Spleen (tissue), 11 donors: ENCODE measurements around the gene TPD52L2. TPM values are rescaled to one million over a fixed set of nuclear protein-coding genes. Genes with fewer than 3 reads are reported as not detected.
"Not testable (repeated sequence)": the region's sequence is repeated elsewhere in the genome, so short reads cannot be mapped to it uniquely, and the experiment has no call there.

Source experiments
- DNase-seq: peaks from one replicate; pipeline ENCODE4 v3.0.0-alpha.2; 2020
- H3K27ac ChIP-seq, 8 donors: fragments of 200-600 bp; sonication (generic) in 7 of 8; 1 replicate in 4 of 8; 2 replicates in 4 of 8; pipeline versions ENCODE4 v1.5.0 to v1.8.0; 2016 to 2021; ENCODE audit warnings: inconsistent platforms in 4 of 8, mild to moderate bottlenecking in 4 of 8, moderate library complexity in 1 of 8
- H3K27me3 ChIP-seq, 7 donors: fragments of 200-600 bp; sonication (generic) in 6 of 7; replicated peaks in 1 of 7; 1 replicate in 4 of 7; 2 replicates in 3 of 7; pipeline versions ENCODE4 v1.5.0 to v1.8.0; 2016 to 2021; ENCODE audit warnings: inconsistent platforms in 3 of 7, mild to moderate bottlenecking in 1 of 7
- H3K36me3 ChIP-seq, 6 donors: fragments of 200-600 bp; sonication (generic) in 5 of 6; 1 replicate in 4 of 6; 2 replicates in 2 of 6; pipeline versions ENCODE4 v1.5.0 to v1.8.0; 2016 to 2021; ENCODE audit warnings: inconsistent platforms in 2 of 6
- H3K4me1 ChIP-seq, 6 donors: fragments of 200-600 bp; sonication (generic) in 5 of 6; 1 replicate in 3 of 6; 2 replicates in 3 of 6; pipeline versions ENCODE4 v1.5.0 to v1.8.0; 2016 to 2021; ENCODE audit warnings: inconsistent platforms in 3 of 6
- H3K4me3 ChIP-seq, 8 donors: fragments of 200-600 bp; sonication (generic) in 7 of 8; 1 replicate in 4 of 8; 2 replicates in 4 of 8; pipeline versions ENCODE4 v1.5.0 to v1.8.0; 2016 to 2021; ENCODE audit warnings: inconsistent platforms in 4 of 8, mild to moderate bottlenecking in 4 of 8, moderate library complexity in 2 of 8
- H3K9me3 ChIP-seq, 8 donors: fragments of 200-600 bp; sonication (generic) in 7 of 8; 1 replicate in 4 of 8; 2 replicates in 4 of 8; pipeline versions ENCODE4 v1.5.0 to v1.8.0; 2016 to 2021; ENCODE audit warnings: inconsistent platforms in 4 of 8
- CTCF ChIP-seq, 11 experiments: fragments of 200-600 bp in 7 of 11; fragments of 450-650 bp in 4 of 11; sonication (generic) in 4 of 11; IDR thresholded peaks in 8 of 11; conservative IDR thresholded peaks in 3 of 11; 1 replicate in 7 of 11; 2 replicates in 4 of 11; pipeline versions ENCODE4 v1.4.0 to v1.8.0; 2016 to 2021; ENCODE audit warnings: antibody characterized with exemption in 11 of 11, inconsistent platforms in 4 of 11, mild to moderate bottlenecking in 1 of 11
- POLR2A ChIP-seq, 3 donors: fragments of 450-650 bp; IDR thresholded peaks; one replicate each; pipeline ENCODE4 v1.5.1; 2017; ENCODE audit warnings: antibody characterized with exemption in 3 of 3, mild to moderate bottlenecking in 1 of 3
- POLR2AphosphoS5 ChIP-seq, 3 donors: sonication (generic); formaldehyde crosslinking; IDR thresholded peaks; one replicate each; pipeline ENCODE4 v1.5.1; 2017; ENCODE audit warnings: antibody characterized with exemption in 3 of 3
- WGBS, 5 donors: extraction: QIAGEN DNeasy Blood & Tissue Kit in 3 of 5; methylation state at CpG; one replicate each; pipeline versions ENCODE4 v1.1.5 to v1.1.7; 2013 to 2018; 5-methylcytosine and 5-hydroxymethylcytosine counted together
- intact Hi-C: fragments of 100-400 bp; cut with DNase I; formaldehyde crosslinking; loops from one replicate; pipeline ENCODE4 v1.15.0; 2023; ENCODE audit warnings: low total_unique reads
- polyA plus RNA-seq, 3 donors: library from polyadenylated mRNA; stranded (reverse); fragments of 200-250 nt; gene quantifications; one replicate each; pipeline ENCODE4 v1.2.1, GENCODE V29; 2013
- total RNA-seq, 7 donors: library from RNA; depleted of rRNA in 3 of 7; stranded (reverse); fragments of >200 nt in 3 of 7; fragmentation: NEBNext Ultra II Directional in 4 of 7; extraction: Animal tissue kit (Norgen Biotek cat#: 25700) in 4 of 7; gene quantifications; one replicate each; pipeline versions ENCODE4 v1.1.0 to v1.2.1, GENCODE V29; 2016 to 2021
- donor health status: healthy with polysubstance abuse.
- donor health status: DM: no; HTN: no; CAD: no; lungs with moderate emphysema.
- donor health status: DM: no; HTN: no; CAD: no.
- donor health status: Bipolar disorder and iron deficiency.
- donor health status: healthy.
- donor health status: DM: no; HTN: no; CAD: no.
- donor health status: DM: yes; HTN: yes; CAD: no.

The TPD52L2 gene
- total and polyA plus RNA-seq, 10 donors: 60.2 to 102 (median 87.4) TPM

- Histone ChIP-seq H3K36me3 (no peaks in the 10 kb centered on the region), H3K9me3 (no peaks in the 10 kb centered on the region), H3K4me1 (peaks cover 18 to 71% (median 50%) of the 10 kb centered on the region in 6 donors), H3K27me3 (peaks cover 0 to 70% (median 18%) of the 10 kb centered on the region in 7 donors), H3K4me3 (no peak overlapping the region), H3K27ac (peak overlapping the region; percentile 32 to 86 (median 78))
- peak; percentile 78 for DNase-seq
- no peak for TF ChIP-seq POLR2A (IDR thresholded peaks at IDR 0.05)
- peak in 1 of 3 donors; percentile 28 for TF ChIP-seq POLR2AphosphoS5 (IDR thresholded peaks at IDR 0.05)
- TF ChIP-seq CTCF (IDR thresholded peaks at IDR 0.05 in 8 of 11, conservative IDR thresholded peaks at IDR 0.05 in 3 of 11): no peak
- 2 to 14% (median 10%) methylated on average over 8 to 16 of the region's 16 CpGs for WGBS, 5 donors
- intact Hi-C loops: no loop called here
These were observed 17.6 kb upstream of the TPD52L2 start for GRCh38 chr20:63847237-63848002.

- Histone ChIP-seq H3K36me3 (no peaks in the 10 kb centered on the region), H3K4me1 (peaks cover 18 to 68% (median 45%) of the 10 kb centered on the region in 6 donors), H3K27ac (peak overlapping the region; percentile 32 to 86 (median 78)), H3K9me3 (no peaks in the 10 kb centered on the region), H3K4me3 (no peak overlapping the region), H3K27me3 (peaks cover 0 to 73% (median 18%) of the 10 kb centered on the region in 7 donors)
- WGBS, 5 donors: 58 to 78% (median 62%) methylated on average over 18 to 28 of the region's 28 CpGs
- DNase-seq: peak; percentile 78
- intact Hi-C loops: no loop called here
- TF ChIP-seq POLR2A (IDR thresholded peaks at IDR 0.05) (no peak), POLR2AphosphoS5 (IDR thresholded peaks at IDR 0.05) (peak in 2 of 3 donors; percentile 32 to 36)
These were observed 16.8 kb upstream of the TPD52L2 start for GRCh38 chr20:63848003-63848911.

- TF ChIP-seq POLR2A (IDR thresholded peaks at IDR 0.05) (no peak), POLR2AphosphoS5 (IDR thresholded peaks at IDR 0.05) (peak in 1 of 3 donors; percentile 43), CTCF (IDR thresholded peaks at IDR 0.05 in 8 of 11, conservative IDR thresholded peaks at IDR 0.05 in 3 of 11) (no peak)
- intact Hi-C loops: no loop called here
- Histone ChIP-seq H3K9me3 (no peaks in the 10 kb centered on the region), H3K4me1 (peaks cover 26 to 68% (median 45%) of the 10 kb centered on the region in 6 donors), H3K36me3 (no peaks in the 10 kb centered on the region), H3K27ac (peak overlapping the region in 2 of 8 donors; percentile 51 to 99), H3K4me3 (no peak overlapping the region), H3K27me3 (peaks cover 0 to 70% (median 21%) of the 10 kb centered on the region in 7 donors)
- no peak for DNase-seq
- WGBS, 5 donors: 60 to 68% (median 63%) methylated on average over 27 of the region's 27 CpGs
These were observed 14.2 kb upstream of the TPD52L2 start for GRCh38 chr20:63850689-63851547.

- H3K4me1 ChIP-seq: peaks cover 26 to 68% (median 45%) of the 10 kb centered on the region in 6 donors
- intact Hi-C loops, H3K9me3 ChIP-seq, H3K36me3 ChIP-seq, H3K4me3 ChIP-seq, DNase-seq: not testable (repeated sequence)
- peak overlapping the region in 3 of 8 donors; percentile 13 to 99 (median 51) for H3K27ac ChIP-seq
- H3K27me3 ChIP-seq: peaks cover 0 to 64% (median 15%) of the 10 kb centered on the region in 7 donors
- 80 to 91% (median 84%) methylated on average over 14 of the region's 14 CpGs for WGBS, 5 donors
These were observed 13.5 kb upstream of the TPD52L2 start for GRCh38 chr20:63851548-63851943.

GRCh38 chr20:63853733-63854068, 11.4 kb upstream of the TPD52L2 start:
- 43 to 54% (median 46%) methylated on average over 4 of the region's 4 CpGs for WGBS, 5 donors
- H3K9me3 ChIP-seq, H3K36me3 ChIP-seq, DNase-seq, intact Hi-C loops, H3K4me3 ChIP-seq: not testable (repeated sequence)
- Histone ChIP-seq H3K27ac (peak overlapping the region; percentile 75 to 99 (median 82)), H3K27me3 (peaks cover 0 to 42% (median 11%) of the 10 kb centered on the region in 7 donors), H3K4me1 (peaks cover 38 to 69% (median 52%) of the 10 kb centered on the region in 6 donors)
